SHP77 (cell line): ENCODE data around the gene ADSS1.
A peak's percentile ranks its signal among the peaks of the same experiment; 100 is the strongest.

Source experiments
- DNase-seq, 2 experiments: peaks; one replicate each; lab custom pipeline; 2025; lab: John Stamatoyannopoulos, UW

Gene ADSS1

GRCh38 chr14:104782808-104783139, 58.7 kb downstream of the ADSS1 start:
- DNase-seq: no peak

- DNase-seq: no peak
These were observed 59.6 kb downstream of the ADSS1 start for GRCh38 chr14:104783484-104784217.

DNA sequence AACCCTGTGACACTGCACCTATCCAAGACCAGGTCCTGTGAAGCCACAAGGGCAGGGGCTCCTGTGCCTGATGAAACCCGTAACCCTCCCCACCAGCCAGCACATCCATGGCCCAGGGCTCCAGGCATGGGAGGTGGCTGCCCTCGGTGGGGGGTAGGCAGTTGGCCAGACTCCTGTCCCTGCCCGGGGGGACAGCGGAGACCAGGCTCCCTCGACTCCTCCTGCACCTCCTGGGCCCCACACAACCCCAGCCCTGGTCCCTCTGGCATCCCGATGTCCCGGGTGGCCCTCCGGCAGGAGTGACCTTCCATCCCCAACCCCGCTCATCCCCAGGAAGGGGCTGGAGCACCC, 60.2 kb downstream of the ADSS1 start:
- no peak for DNase-seq

GRCh38 chr14:104784846-104785707, 61.0 kb downstream of the ADSS1 start:
- DNase-seq: peak in 1 of 2 experiments; percentile 67

GRCh38 chr14:104785708-104786080, 61.7 kb downstream of the ADSS1 start:
- no peak for DNase-seq

DNA sequence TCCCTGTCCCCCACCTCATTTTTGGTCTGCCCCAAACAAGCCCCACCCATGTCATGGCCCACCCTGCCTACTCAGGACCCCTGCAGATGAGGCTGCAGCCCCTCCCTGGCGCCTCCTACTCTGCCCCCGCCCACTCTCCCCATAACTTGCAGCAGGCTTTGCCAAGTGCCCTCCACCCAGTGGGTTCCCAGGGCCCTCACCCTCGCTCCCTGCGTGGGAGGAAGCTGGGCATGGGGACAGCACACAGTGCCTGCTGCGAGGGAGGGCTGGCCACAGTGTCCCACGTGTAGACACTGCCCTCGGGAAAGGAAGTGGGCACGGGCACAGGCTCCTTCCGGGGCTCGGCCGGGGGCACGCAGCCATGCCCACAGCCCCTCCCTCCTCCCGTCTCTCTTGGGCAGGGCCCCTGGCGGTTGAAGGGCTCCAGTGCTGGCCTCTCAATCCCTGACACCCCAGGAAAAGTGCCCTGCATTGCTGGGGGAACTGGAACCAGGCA, 62.1 kb downstream of the ADSS1 start:
- DNase-seq: no peak

GRCh38 chr14:104786726-104787675, 63.0 kb downstream of the ADSS1 start:
- no peak for DNase-seq

GRCh38 chr14:104787736-104788135, 63.7 kb downstream of the ADSS1 start:
- DNase-seq: no peak

DNA sequence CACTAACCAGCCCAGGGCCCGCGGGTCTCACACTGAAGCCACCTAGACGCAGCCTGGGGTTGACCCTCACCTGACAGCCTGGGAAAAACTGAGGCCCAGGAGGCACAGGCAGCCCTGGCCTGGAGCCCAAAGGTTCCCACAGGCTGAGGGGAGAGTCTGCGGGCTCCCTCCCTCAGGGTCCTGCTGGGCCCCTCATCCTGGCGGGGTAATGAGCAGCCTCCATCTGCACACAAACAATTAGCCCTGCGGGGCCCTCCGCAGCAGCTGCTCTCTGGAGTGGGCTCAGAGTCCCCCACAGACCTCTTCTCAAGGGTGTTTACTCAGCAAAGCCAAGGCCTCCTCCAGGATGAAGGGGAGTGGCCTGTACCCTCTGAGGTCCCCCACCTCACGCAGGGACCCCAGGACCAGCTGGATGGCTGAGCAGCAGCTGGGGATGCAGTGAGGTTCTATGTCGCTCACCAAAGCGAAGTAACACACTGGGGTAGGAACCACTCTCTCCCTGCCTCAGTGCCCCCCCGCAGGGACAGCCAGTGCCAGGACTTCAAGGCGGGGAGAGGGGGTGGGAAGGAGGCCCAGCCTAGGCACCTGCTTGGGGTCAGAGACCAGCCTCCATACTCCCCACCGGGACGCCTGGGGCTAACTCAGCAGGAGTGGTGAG, 64.3 kb downstream of the ADSS1 start:
- no peak for DNase-seq

DNA sequence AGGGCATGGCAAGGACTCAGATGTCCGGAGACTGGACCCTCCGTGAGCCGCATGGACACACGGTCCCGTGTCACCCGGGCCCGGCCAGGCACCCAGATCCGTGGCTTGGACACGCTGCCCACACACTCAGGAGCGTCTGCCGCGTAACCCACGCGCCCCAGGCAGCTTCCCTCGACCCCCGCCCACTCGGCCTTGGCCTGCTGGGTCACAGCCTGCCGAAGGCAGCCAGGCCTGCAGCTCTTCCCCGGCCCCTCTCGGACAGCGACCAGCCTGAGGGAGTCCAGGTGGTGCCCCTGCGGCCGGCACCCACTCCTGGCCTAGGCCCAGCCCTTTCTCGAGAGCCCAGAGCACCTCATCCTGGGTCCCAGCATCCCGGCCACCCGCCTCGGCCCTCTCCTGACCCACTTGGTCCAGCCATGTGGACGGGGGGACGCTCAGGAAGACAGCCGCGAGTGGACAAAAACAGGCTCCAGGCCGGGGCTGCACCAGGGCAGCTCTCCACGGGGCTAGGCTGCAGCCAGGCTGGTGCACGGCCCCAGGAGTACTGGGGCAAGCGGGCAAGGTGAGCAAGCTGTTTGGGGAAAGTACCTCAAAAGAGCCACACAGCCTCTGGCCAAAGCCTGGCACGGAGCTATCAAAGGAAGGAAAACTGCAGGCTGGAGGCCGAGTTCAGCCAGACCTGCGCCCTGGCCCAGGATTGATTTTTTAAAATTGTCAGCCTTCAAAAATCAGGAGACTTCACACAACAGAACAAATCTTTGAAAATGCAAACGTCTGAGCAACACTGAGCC, 65.0 kb downstream of the ADSS1 start:
- DNase-seq: no peak

GRCh38 chr14:104789752-104790743, 66.0 kb downstream of the ADSS1 start:
- no peak for DNase-seq

- DNase-seq: no peak
These were observed 67.4 kb downstream of the ADSS1 start for GRCh38 chr14:104791425-104791824.

DNA sequence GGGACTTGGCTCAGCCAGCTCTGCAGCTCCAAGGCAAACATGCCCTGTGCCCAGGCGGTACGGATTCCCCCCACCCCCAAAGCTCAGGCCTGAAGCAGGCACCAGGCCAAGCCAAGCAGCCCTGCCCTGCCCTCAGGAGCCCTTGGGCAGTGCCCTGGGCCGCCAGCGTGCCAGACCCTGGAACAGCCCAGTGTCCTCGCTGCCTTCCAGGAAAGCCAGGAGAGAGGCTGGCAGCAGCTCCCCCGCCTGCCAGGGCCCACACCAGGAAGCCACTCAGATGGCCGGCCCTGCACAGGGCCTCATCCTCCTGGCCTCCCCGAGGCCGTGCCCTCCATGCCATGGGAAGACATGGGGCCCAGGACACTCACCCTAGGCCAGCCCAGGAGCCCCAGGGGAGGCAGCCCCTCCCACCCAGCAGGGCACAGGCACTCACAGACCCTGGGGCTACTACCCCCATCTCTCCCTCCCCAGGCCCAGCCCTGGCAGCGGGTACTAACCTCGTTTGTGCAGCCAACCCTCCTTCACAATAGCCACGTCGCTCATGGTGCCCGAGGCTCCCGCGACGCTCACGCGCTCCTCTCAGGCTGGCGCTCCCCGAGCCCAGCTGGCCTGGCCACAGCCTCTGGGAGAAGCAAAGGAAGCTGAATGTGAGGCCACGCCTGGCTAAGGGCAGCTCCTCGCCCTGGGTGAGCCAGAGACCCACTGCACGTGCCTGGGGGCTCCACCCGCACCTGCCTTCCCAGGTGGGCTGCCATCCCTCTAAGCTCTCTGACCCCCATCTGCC, 68.3 kb downstream of the ADSS1 start:
- no peak for DNase-seq

GRCh38 chr14:104792945-104793702, 69.1 kb downstream of the ADSS1 start:
- DNase-seq: no peak

DNA sequence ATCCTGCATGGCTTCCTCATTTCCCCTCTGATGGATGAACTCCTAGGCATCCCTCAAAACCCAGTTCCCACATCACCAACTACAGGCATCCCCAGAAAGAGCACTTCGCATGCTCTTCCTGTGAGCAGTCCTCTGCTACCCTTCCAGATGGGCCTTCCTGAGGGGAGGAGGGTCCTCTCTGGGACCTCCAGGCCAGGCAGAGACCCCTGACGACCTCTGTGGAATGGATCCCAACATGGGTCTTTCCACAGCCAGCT, 69.6 kb downstream of the ADSS1 start:
- DNase-seq: no peak

DNA sequence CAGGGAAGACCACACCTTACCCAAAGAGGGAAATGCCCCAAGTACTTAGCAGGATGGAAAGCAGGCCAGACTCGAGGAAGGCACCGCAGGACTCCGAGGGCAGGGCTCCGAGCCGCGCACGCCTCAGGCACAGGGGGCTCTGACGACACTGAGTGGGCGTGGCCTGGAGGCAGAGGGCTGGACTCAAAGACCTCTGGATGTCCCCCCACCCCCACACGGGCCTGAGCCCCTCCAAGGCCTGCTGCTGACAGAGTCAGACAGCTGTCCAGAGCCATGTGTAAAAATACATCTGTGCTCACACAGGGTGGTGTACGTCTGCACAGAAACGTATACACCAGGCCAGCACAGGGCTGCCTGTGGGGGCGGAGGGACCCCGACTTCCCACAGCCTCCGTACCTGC, 70.1 kb downstream of the ADSS1 start:
- no peak for DNase-seq

DNA sequence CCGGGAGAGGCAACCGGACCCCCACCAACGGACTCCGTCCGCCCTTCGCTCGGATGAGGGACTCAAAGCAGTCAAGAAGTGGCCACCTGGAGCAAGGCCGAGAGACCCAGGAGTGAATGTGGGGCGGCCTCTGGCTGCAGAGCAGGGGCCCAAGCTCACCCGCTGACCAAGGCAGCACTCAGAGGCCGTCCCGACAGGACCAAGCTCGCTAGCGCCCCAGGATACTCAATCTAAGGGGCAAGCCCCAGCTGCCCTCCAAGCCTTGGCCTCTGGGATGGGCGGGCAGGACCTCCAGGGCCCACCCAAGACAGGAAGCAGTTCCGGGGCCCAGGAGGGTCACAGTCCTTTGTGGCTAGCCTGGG, 70.6 kb downstream of the ADSS1 start:
- DNase-seq: no peak

DNA sequence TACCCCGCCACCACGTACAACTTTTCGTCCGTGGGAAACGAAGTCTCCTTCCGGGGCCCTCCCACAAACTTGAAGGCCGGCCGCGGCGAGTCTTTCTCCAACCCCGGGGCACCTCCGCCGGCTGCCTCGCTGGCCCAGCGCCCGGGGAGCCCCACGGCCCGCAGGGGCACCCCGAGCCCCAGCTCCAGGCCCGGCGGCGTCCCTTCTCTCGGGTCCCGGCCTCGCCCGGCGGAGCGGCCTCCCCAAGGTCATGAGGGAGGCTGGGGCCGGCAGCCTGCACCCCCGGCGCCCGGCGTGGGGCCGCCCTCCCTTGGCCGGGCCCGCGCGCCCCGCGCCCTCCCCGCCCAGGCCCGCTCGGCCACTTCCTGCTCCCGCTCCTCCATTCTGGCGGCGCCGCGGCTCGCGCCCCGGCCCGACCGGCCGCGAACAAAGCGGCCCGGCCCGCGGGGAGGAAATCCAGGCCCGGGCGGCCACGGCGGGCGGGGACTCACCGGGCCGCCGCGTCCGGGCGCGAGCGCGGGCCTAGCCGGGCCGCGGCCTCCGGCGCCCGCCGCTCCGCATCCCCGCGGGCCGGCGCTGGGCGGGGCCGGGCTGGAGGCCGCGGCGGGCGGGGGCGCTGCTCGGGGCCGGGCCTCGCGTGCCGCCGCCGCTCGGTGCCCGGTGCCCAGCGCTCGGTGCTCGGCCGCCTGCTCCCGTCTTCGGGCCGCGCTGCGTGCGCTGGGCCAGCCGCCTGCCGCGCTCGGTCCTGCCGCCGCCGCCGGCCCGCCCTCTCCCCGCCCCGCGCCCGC, 71.2 kb downstream of the ADSS1 start, which contains the start of gene AKT1:
TSS of gene AKT1 (minus strand) at position 756 of the 788 bp plus-strand sequence. CDS start 3,105 bp downstream, outside the sequence.
- no peak for DNase-seq
